ENCODE data around the gene FRMD4A. TPM values are rescaled to one million over a fixed set of nuclear protein-coding genes. Genes with fewer than 3 reads are reported as not detected.

Gene FRMD4A
- total RNA-seq, 5 donors from 2014 or later (not counting 1 experiment from before 2014, with no cell fraction given): 1.3 to 1.8 (median 1.4) TPM

DNA sequence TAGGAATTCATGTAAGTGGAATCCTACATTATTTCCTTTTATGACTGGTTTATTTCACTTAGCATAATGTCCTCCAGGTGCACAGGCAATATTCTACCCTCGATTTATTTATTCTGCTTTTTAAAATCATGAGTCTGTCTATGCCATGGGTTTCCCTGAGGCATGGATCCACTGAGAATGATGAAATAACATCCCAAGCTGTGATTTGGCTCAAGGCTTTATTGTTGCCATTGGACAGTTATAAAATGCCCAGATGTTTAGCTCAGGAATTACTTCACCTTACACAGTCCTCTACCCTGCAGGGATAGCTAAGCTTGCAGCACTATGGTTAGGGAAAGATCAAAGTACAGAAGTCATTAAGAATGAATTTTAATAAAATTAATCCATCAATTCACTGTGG, 219.5 kb downstream of the FRMD4A start:
- no CpG with 5 or more reads among the region's 1 CpG for WGBS (ENCODE audit: insufficient coverage)
- peaks cover 4% of the 10 kb centered on the region for H3K36me3 Mint-ChIP-seq
- peaks cover 0 to 10% of the 10 kb centered on the region in 2 experiments for H3K27me3 ChIP-seq (replicated peaks in 1 of 2; ENCODE audit: control insufficient read depth in 2 of 2, extremely low read depth in 1 of 2, insufficient read depth in 2 of 2, low read length in 1 of 2)

DNA sequence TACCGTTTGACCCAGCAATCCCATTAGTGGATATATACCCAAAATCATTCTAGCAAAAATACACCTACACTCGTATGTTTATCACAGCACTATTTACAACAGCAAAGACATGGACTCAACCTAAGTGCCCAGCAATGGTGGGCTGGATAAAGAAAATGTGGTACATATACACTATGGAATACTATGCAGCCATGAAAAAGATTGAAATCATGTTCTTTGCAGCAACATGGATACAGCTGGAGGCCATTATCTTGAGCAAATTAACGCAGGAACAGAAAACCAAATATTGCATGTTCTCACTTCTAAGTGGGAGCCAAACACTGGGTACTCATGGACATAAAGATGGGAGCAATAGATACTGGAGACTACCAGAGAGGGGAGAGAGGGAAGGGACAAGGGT, 223.9 kb downstream of the FRMD4A start:
- 100% methylated on average over 1 of the region's 3 CpGs for WGBS (ENCODE audit: insufficient coverage)
- peaks cover 0 to 10% of the 10 kb centered on the region in 2 experiments for H3K27me3 ChIP-seq (replicated peaks in 1 of 2; ENCODE audit: control insufficient read depth in 2 of 2, extremely low read depth in 1 of 2, insufficient read depth in 2 of 2, low read length in 1 of 2)
- no peaks in the 10 kb centered on the region for H3K36me3 ChIP-seq (ENCODE audit: control insufficient read depth in 2 of 2, extremely low read depth in 1 of 2, insufficient read depth in 1 of 2, low read length in 1 of 2)
- no peaks in the 10 kb centered on the region for H3K4me1 Mint-ChIP-seq
- ATAC-seq (replicated peaks in 1 of 4) (no peak), DNase-seq (no peak)
- no peak overlapping the region for H3K4me3 ChIP-seq (ENCODE audit: control insufficient read depth in 1 of 2, extremely low read depth in 1 of 2, low read length in 1 of 2)
- CTCF ChIA-PET: no interaction called here
- peaks cover 5 to 15% (median 14%) of the 10 kb centered on the region in 3 donors for H3K9me3 Mint-ChIP-seq
- no peak overlapping the region for H3K27ac ChIP-seq (ENCODE audit: low read length)
- no peaks in the 10 kb centered on the region for H3K9me3 ChIP-seq
- H3K27me3 Mint-ChIP-seq: peaks cover 11 to 25% of the 10 kb centered on the region in 2 donors
- no peak overlapping the region for H3K27ac Mint-ChIP-seq
- H3K36me3 Mint-ChIP-seq: peaks cover 4% of the 10 kb centered on the region
- no peak overlapping the region for H3K4me3 Mint-ChIP-seq
- no peaks in the 10 kb centered on the region for H3K4me1 ChIP-seq (ENCODE audit: control insufficient read depth in 1 of 2, extremely low read depth in 1 of 2, insufficient read depth in 2 of 2, low read length in 2 of 2)
- POLR2A ChIA-PET: no interaction called here

More for the DNA sequence above, 219.5 kb downstream of the FRMD4A start:
- Mint-ChIP-seq H3K4me1 (no peaks in the 10 kb centered on the region), H3K27ac (no peak overlapping the region), H3K4me3 (no peak overlapping the region), H3K9me3 (peaks cover 0 to 6% (median 5%) of the 10 kb centered on the region in 3 donors), H3K27me3 (peaks cover 13 to 25% of the 10 kb centered on the region in 2 donors)
- Histone ChIP-seq H3K9me3 (no peaks in the 10 kb centered on the region), H3K36me3 (ENCODE audit: control insufficient read depth in 2 of 2, extremely low read depth in 1 of 2, insufficient read depth in 1 of 2, low read length in 1 of 2) (no peaks in the 10 kb centered on the region), H3K27ac (ENCODE audit: low read length) (no peak overlapping the region), H3K4me1 (ENCODE audit: control insufficient read depth in 1 of 2, extremely low read depth in 1 of 2, insufficient read depth in 2 of 2, low read length in 2 of 2) (no peaks in the 10 kb centered on the region), H3K4me3 (ENCODE audit: control insufficient read depth in 1 of 2, extremely low read depth in 1 of 2, low read length in 1 of 2) (no peak overlapping the region)
- ChIA-PET POLR2A (no interaction called here), CTCF (no interaction called here)
- DNase-seq (no peak), ATAC-seq (replicated peaks in 1 of 4) (no peak)

DNA sequence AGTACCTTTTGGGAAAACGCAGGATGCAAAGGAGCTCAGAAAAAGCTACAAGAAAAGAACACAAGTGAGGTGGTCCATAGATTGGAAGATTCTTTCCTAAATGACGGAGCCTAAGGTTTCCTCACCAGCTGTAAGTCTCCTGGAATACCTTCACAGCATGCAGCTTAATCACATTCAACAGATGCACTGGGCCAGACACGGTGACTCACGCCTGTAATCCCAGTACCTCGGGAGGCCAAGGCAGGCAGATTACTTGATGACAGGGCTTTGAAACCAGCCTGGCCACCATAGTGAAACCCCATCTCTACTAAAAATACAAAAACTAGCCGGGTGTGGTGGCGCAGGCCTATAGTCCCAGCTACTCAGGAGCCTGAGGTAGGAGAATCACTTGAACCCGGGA, 228.7 kb downstream of the FRMD4A start:
- Mint-ChIP-seq H3K36me3 (peaks cover 4% of the 10 kb centered on the region), H3K9me3 (peaks cover 5 to 15% (median 14%) of the 10 kb centered on the region in 3 donors), H3K4me3 (no peak overlapping the region), H3K4me1 (no peaks in the 10 kb centered on the region), H3K27me3 (peaks cover 4 to 6% of the 10 kb centered on the region in 2 donors), H3K27ac (no peak overlapping the region)
- Histone ChIP-seq H3K4me1 (ENCODE audit: control insufficient read depth in 1 of 2, extremely low read depth in 1 of 2, insufficient read depth in 2 of 2, low read length in 2 of 2) (no peaks in the 10 kb centered on the region), H3K36me3 (ENCODE audit: control insufficient read depth in 2 of 2, extremely low read depth in 1 of 2, insufficient read depth in 1 of 2, low read length in 1 of 2) (no peaks in the 10 kb centered on the region), H3K27ac (ENCODE audit: low read length) (no peak overlapping the region), H3K4me3 (ENCODE audit: control insufficient read depth in 1 of 2, extremely low read depth in 1 of 2, low read length in 1 of 2) (no peak overlapping the region), H3K27me3 (replicated peaks in 1 of 2; ENCODE audit: control insufficient read depth in 2 of 2, extremely low read depth in 1 of 2, insufficient read depth in 2 of 2, low read length in 1 of 2) (peaks cover 0 to 6% of the 10 kb centered on the region in 2 experiments), H3K9me3 (no peaks in the 10 kb centered on the region)
- ATAC-seq (replicated peaks in 1 of 4): no peak
- WGBS (ENCODE audit: insufficient coverage): 93% methylated on average over 6 of the region's 8 CpGs
- ChIA-PET POLR2A (no interaction called here), CTCF (interaction anchor here in 1 of 2 donors (0.6 kb wide), 1 partner anchor 90 kb away, joined by 3 read pairs; no protein-coding TSS in a partner anchor)
- DNase-seq: no peak

DNA sequence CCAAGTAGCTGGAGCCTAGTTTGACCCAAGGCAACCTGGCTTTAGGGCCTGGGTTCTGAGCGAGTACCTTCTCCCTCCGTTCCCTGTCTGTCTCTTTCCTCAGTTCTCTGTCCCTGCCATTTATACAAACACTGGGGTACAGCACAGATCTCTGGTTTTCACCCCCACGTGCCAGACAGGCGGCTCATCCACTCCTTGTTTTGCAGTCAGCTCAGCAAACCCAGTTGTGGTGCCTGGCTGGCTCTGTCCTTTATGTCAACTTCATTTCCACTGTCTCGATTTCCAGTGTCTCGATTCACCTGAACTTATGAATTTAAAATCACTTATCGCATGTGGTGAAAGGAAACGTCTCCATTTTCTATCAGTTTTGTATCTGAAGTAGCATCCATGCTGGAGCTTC, 230.8 kb downstream of the FRMD4A start:
- Histone ChIP-seq H3K9me3 (no peaks in the 10 kb centered on the region), H3K27ac (ENCODE audit: low read length) (no peak overlapping the region), H3K4me3 (ENCODE audit: control insufficient read depth in 1 of 2, extremely low read depth in 1 of 2, low read length in 1 of 2) (no peak overlapping the region), H3K36me3 (ENCODE audit: control insufficient read depth in 2 of 2, extremely low read depth in 1 of 2, insufficient read depth in 1 of 2, low read length in 1 of 2) (no peaks in the 10 kb centered on the region), H3K4me1 (ENCODE audit: control insufficient read depth in 1 of 2, extremely low read depth in 1 of 2, insufficient read depth in 2 of 2, low read length in 2 of 2) (no peaks in the 10 kb centered on the region), H3K27me3 (replicated peaks in 1 of 2; ENCODE audit: control insufficient read depth in 2 of 2, extremely low read depth in 1 of 2, insufficient read depth in 2 of 2, low read length in 1 of 2) (peaks cover 0 to 5% of the 10 kb centered on the region in 2 experiments)
- no peak for ATAC-seq (replicated peaks in 1 of 4)
- no peak for DNase-seq
- POLR2A ChIA-PET: no interaction called here
- Mint-ChIP-seq H3K36me3 (no peaks in the 10 kb centered on the region), H3K27me3 (no peaks in the 10 kb centered on the region), H3K27ac (no peak overlapping the region), H3K4me3 (no peak overlapping the region), H3K9me3 (peaks cover 0 to 2% (median 0%) of the 10 kb centered on the region in 3 donors), H3K4me1 (no peaks in the 10 kb centered on the region)
- CTCF ChIA-PET: no interaction called here
- WGBS (ENCODE audit: insufficient coverage): 80% methylated on average over 5 of the region's 8 CpGs

DNA sequence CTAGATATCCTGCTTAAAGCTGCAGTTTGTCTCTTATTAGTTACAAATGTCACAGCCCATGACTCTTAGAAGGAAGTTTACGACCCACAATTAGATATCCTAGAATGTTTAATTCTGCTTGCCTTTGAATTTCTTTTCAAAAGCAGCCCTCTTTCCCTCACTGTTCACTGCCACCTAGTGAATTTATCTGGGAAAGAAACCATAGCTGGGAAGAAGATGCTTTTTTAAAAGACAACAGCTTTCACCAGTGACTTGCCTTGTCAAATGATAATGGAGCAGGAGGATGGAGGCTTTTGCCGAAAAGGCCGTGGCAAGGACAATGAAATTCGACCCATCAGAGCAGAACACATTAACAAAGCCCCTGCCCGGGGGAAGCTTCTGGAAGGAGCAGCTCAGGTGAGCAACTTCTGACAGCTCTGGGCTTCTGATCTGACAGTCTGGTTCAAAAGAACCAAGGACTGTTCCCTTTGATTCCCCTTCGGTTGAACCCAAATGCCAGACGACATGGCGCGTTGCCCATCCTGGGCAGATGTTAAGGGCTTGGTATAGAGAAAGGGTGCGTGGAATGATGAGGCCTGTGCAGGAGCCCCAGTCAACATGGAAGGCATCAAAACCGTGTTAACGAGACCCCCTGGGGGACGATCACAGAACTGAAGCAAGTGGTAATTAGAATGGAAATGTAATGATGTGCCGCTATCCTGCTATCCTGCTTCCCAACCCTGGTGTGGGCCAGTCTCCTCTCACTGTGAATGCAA, 236.8 kb downstream of the FRMD4A start:
- peaks cover 0 to 1% of the 10 kb centered on the region in 2 experiments for H3K27me3 ChIP-seq (replicated peaks in 1 of 2; ENCODE audit: control insufficient read depth in 2 of 2, extremely low read depth in 1 of 2, insufficient read depth in 2 of 2, low read length in 1 of 2)
- H3K4me1 Mint-ChIP-seq: peaks cover 0 to 3% (median 0%) of the 10 kb centered on the region in 3 donors
- H3K36me3 ChIP-seq (ENCODE audit: control insufficient read depth in 2 of 2, extremely low read depth in 1 of 2, insufficient read depth in 1 of 2, low read length in 1 of 2): no peaks in the 10 kb centered on the region
- WGBS (ENCODE audit: insufficient coverage): 87% methylated on average over 7 of the region's 14 CpGs
- H3K9me3 ChIP-seq: no peaks in the 10 kb centered on the region
- no peaks in the 10 kb centered on the region for H3K9me3 Mint-ChIP-seq
- no peak overlapping the region for H3K4me3 Mint-ChIP-seq
- ChIA-PET POLR2A (no interaction called here), CTCF (interaction anchor here in 1 of 2 donors (1.7 kb wide), 1 partner anchor 310 kb away, joined by 10 read pairs; no protein-coding TSS in a partner anchor)
- H3K27ac ChIP-seq (ENCODE audit: low read length): no peak overlapping the region
- H3K27me3 Mint-ChIP-seq: no peaks in the 10 kb centered on the region
- DNase-seq: peak in 2 of 35 experiments; percentile 3 to 23
- H3K4me3 ChIP-seq (ENCODE audit: control insufficient read depth in 1 of 2, extremely low read depth in 1 of 2, low read length in 1 of 2): no peak overlapping the region
- peak in 1 of 4 experiments; percentile 12 for ATAC-seq (replicated peaks in 1 of 4)
- H3K27ac Mint-ChIP-seq: no peak overlapping the region
- no peaks in the 10 kb centered on the region for H3K36me3 Mint-ChIP-seq
- no peaks in the 10 kb centered on the region for H3K4me1 ChIP-seq (ENCODE audit: control insufficient read depth in 1 of 2, extremely low read depth in 1 of 2, insufficient read depth in 2 of 2, low read length in 2 of 2)

DNA sequence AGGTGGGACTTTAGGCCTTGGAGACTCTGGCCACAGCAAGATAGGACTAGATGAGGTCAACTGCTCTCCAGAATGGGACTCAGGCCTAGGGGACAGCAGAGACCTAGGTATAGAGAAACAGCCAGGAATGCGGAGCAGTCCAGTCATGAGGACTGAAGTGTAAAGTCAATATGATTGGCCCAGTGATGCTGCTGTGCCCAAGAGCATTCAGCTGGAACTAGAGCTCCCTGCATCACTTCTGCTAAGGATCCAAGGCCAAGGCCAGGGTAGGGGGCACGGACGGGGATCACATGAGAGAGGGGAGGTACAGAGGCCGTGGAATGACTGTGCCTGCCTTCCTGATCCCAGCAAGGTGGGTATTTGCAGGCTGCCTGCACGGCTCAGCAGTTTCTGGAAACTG, 237.9 kb downstream of the FRMD4A start:
- no peak for ATAC-seq (replicated peaks in 1 of 4)
- Histone ChIP-seq H3K9me3 (no peaks in the 10 kb centered on the region), H3K27me3 (replicated peaks in 1 of 2; ENCODE audit: control insufficient read depth in 2 of 2, extremely low read depth in 1 of 2, insufficient read depth in 2 of 2, low read length in 1 of 2) (peaks cover 0 to 7% of the 10 kb centered on the region in 2 experiments), H3K27ac (ENCODE audit: low read length) (no peak overlapping the region), H3K36me3 (ENCODE audit: control insufficient read depth in 2 of 2, extremely low read depth in 1 of 2, insufficient read depth in 1 of 2, low read length in 1 of 2) (no peaks in the 10 kb centered on the region), H3K4me1 (ENCODE audit: control insufficient read depth in 1 of 2, extremely low read depth in 1 of 2, insufficient read depth in 2 of 2, low read length in 2 of 2) (no peaks in the 10 kb centered on the region), H3K4me3 (ENCODE audit: control insufficient read depth in 1 of 2, extremely low read depth in 1 of 2, low read length in 1 of 2) (no peak overlapping the region)
- Mint-ChIP-seq H3K9me3 (no peaks in the 10 kb centered on the region), H3K27me3 (no peaks in the 10 kb centered on the region), H3K4me3 (no peak overlapping the region), H3K36me3 (no peaks in the 10 kb centered on the region), H3K4me1 (peaks cover 0 to 3% (median 0%) of the 10 kb centered on the region in 3 donors), H3K27ac (no peak overlapping the region)
- ChIA-PET POLR2A (no interaction called here), CTCF (interaction anchor here in 1 of 2 donors (1.0 to 1.7 kb wide), 2 partner anchors 11 to 308 kb away, joined by 3 to 10 read pairs; no protein-coding TSS in a partner anchor)
- no peak for DNase-seq
- 85% methylated on average over 4 of the region's 5 CpGs for WGBS (ENCODE audit: insufficient coverage)
